Activated CD4-positive, alpha-beta T cell treated with anti-CD3 and anti-CD28 coated beads, Interleukin-2, amount 50 U/mL, for 24 hours (primary cell): ENCODE data around the gene RGS16.

Source experiments
- DNase-seq, 2 donors: peaks; one replicate each; pipeline ENCODE4 v3.0.0-alpha.2; 2020; ENCODE audit warnings: low read depth in 1 of 2, low spot score in 1 of 2

RGS16 gene

GRCh38 chr1:182584746-182585145 lies 19.4 kb downstream of the RGS16 start:
- no peak for DNase-seq

GRCh38 chr1:182580736-182581135 lies 23.5 kb downstream of the RGS16 start:
- no peak for DNase-seq

- DNase-seq: no peak
These were observed 28.5 kb downstream of the RGS16 start for GRCh38 chr1:182575540-182576149.

- DNase-seq: no peak
These were observed 30.0 kb downstream of the RGS16 start for GRCh38 chr1:182574156-182574555.

GRCh38 chr1:182570611-182570970 lies 33.6 kb downstream of the RGS16 start:
- DNase-seq: no peak

- DNase-seq: no peak
These were observed 34.1 kb downstream of the RGS16 start for GRCh38 chr1:182569939-182570610.

- DNase-seq: no peak
These were observed 35.4 kb downstream of the RGS16 start for GRCh38 chr1:182568647-182569284.

GRCh38 chr1:182567629-182568028 lies 36.6 kb downstream of the RGS16 start:
- DNase-seq: no peak

GRCh38 chr1:182565537-182565936 lies 38.7 kb downstream of the RGS16 start:
- no peak for DNase-seq

- DNase-seq: no peak
These were observed 39.7 kb downstream of the RGS16 start for GRCh38 chr1:182564406-182565004.

GRCh38 chr1:182563095-182563494 lies 41.1 kb downstream of the RGS16 start:
- no peak for DNase-seq

GRCh38 chr1:182561456-182561855 lies 42.7 kb downstream of the RGS16 start:
- no peak for DNase-seq

GRCh38 chr1:182560392-182560984 lies 43.7 kb downstream of the RGS16 start:
- DNase-seq: no peak

- DNase-seq: no peak
These were observed 47.9 kb downstream of the RGS16 start for GRCh38 chr1:182556279-182556678.

- DNase-seq: no peak
These were observed 48.7 kb downstream of the RGS16 start for GRCh38 chr1:182555493-182555892.

GRCh38 chr1:182552527-182552926 lies 51.7 kb downstream of the RGS16 start:
- DNase-seq: no peak

GRCh38 chr1:182549811-182550210 lies 54.4 kb downstream of the RGS16 start:
- DNase-seq: no peak

- no peak for DNase-seq
These were observed 54.8 kb downstream of the RGS16 start for GRCh38 chr1:182549346-182549745.
